Cardiac muscle cell (in vitro differentiated cells and primary cell): ENCODE results near the gene RBM5. TPM values are rescaled to one million over a fixed set of nuclear protein-coding genes. Genes with fewer than 3 reads are reported as not detected.

Source experiments
- DNase-seq, 2 donors: peaks; one replicate each; pipeline versions ENCODE4 v3.0.0 to v3.0.0-alpha.2; 2010 to 2017; ENCODE audit warnings: low read depth in 1 of 2, low spot score in 1 of 2
- H3K27ac ChIP-seq: fragments of 200-600 bp; sonication (generic); 2 replicates; pipeline ENCODE4 v1.5.1; 2016
- H3K27me3 ChIP-seq: fragments of 200-600 bp; sonication (generic); 2 replicates; pipeline ENCODE4 v1.6.0; 2016; ENCODE audit warnings: control low read depth
- H3K36me3 ChIP-seq: fragments of 200-600 bp; sonication (generic); 2 replicates; pipeline ENCODE4 v1.5.1; 2016; ENCODE audit warnings: control low read depth
- H3K4me1 ChIP-seq: fragments of 200-600 bp; sonication (generic); 2 replicates; pipeline ENCODE4 v1.8.1; 2017; ENCODE audit warnings: low read depth, mild to moderate bottlenecking, mixed run types
- H3K4me3 ChIP-seq: fragments of 200-600 bp; sonication (generic); 2 replicates; pipeline ENCODE4 v1.5.1; 2016; ENCODE audit warnings: mild to moderate bottlenecking
- H3K9me3 ChIP-seq: fragments of 200-600 bp; sonication (generic); 2 replicates; pipeline ENCODE4 v1.5.1; 2017; ENCODE audit warnings: low read depth, mild to moderate bottlenecking, control low read depth
- CTCF ChIP-seq: IDR thresholded peaks from 2 replicates; pipeline ENCODE4 v1.5.1; 2012; ENCODE audit warnings: low read depth, mild to moderate bottlenecking, low read length
- polyA plus RNA-seq: library from polyadenylated mRNA; unstranded; fragments of >200 nt; fragmentation: Nextera tagmentation; extraction: Ambion mirVana; gene quantifications from 2 replicates; pipeline ENCODE4 v1.2.1, GENCODE V29; 2016
- total RNA-seq: library from RNA; depleted of rRNA; stranded (reverse); fragments of >200 nt; gene quantifications from 2 replicates; pipeline ENCODE4 v1.2.3, GENCODE V29; 2016

RBM5 gene
- 189 and 439 TPM in 2 replicates for total RNA-seq
- polyA plus RNA-seq = 130 and 172 TPM in 2 replicates

DNA sequence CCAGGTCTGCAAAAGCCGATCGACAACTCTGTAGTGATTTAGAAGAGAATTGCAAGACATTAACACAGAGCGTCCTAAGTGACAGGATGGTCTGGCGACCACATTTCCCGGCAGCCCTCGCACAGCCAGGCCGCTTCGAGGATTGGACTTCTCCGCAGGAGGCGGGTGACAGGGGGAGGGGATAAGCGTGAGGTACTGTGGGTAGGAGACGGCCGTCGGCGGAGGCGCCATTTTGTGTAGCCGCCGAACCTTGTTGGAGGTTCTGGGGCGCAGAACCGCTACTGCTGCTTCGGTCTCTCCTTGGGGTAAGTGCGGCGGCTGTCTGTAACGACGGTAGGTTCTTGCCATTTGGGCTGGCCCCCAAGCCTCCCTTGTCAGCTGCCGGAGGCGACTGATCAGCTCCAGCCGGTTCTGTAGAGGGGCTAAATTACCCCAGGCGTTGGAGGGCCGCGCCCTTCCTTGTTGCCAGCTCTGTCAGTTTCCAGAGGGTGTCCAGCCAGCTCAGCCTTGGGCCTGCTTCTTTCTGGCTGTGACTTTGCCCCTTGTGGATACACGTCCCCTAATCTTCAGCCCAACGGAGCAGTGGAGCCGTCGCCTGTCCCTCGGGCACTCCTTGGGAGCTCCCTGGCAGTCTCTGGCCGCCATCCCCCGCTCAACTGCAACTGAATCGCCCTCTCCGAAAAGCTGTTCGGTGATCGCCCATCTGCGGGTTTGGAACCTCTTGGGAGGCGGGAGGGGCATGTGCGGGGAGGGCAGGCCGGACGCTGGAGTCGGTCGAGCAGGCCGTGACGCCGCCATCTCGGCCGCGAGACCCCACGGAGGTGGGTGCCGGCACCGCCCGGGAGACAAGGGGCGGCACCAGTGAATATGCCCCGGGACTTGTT lies at the start of gene RBM5:
TSS of gene RBM5 (plus strand) at position 195 of the 884 bp plus-strand sequence. CDS start 1,516 bp downstream, outside the sequence.
- Histone ChIP-seq H3K4me1 (peaks cover 12% of the 10 kb centered on the region), H3K9me3 (no peaks in the 10 kb centered on the region), H3K4me3 (peak within 1 kb of the TSS; percentile 97), H3K27ac (peak within 1 kb of the TSS; percentile 98), H3K36me3 (peaks cover 34% of the 10 kb centered on the region), H3K27me3 (no peaks in the 10 kb centered on the region)
- DNase-seq = peak; percentile 93 to 94
- no peak for TF ChIP-seq CTCF

GRCh38 chr3:50044976-50045375 lies 43.7 kb upstream of the RBM5 start:
- Histone ChIP-seq H3K27me3 (no peaks in the 10 kb centered on the region), H3K9me3 (no peaks in the 10 kb centered on the region), H3K36me3 (peaks cover 12% of the 10 kb centered on the region), H3K27ac (no peak overlapping the region), H3K4me1 (no peaks in the 10 kb centered on the region), H3K4me3 (no peak overlapping the region)
- no peak for TF ChIP-seq CTCF
- no peak for DNase-seq

GRCh38 chr3:50047426-50047825 lies 41.3 kb upstream of the RBM5 start:
- peaks cover 15% of the 10 kb centered on the region for H3K36me3 ChIP-seq

GRCh38 chr3:50050361-50050760 lies 38.4 kb upstream of the RBM5 start:
- Histone ChIP-seq H3K36me3 (peaks cover 24% of the 10 kb centered on the region), H3K4me3 (no peak overlapping the region), H3K4me1 (no peaks in the 10 kb centered on the region), H3K9me3 (no peaks in the 10 kb centered on the region), H3K27ac (no peak overlapping the region), H3K27me3 (no peaks in the 10 kb centered on the region)
- peak in 1 of 2 donors; percentile 82 for DNase-seq
- no peak for TF ChIP-seq CTCF

More at GRCh38 chr3:50047426-50047825, 41.3 kb upstream of the RBM5 start:
- Histone ChIP-seq H3K27ac (peak overlapping the region; percentile 56), H3K4me3 (no peak overlapping the region), H3K27me3 (no peaks in the 10 kb centered on the region), H3K9me3 (no peaks in the 10 kb centered on the region), H3K4me1 (no peaks in the 10 kb centered on the region)
- DNase-seq = no peak
- no peak for TF ChIP-seq CTCF

GRCh38 chr3:50057756-50058155 lies 31.0 kb upstream of the RBM5 start:
- no peak overlapping the region for H3K27ac ChIP-seq

More at GRCh38 chr3:50057756-50058155, 31.0 kb upstream of the RBM5 start:
- H3K9me3 ChIP-seq = no peaks in the 10 kb centered on the region
- H3K4me3 ChIP-seq = no peak overlapping the region
- no peak for DNase-seq
- H3K4me1 ChIP-seq = no peaks in the 10 kb centered on the region
- TF ChIP-seq CTCF = no peak
- no peaks in the 10 kb centered on the region for H3K27me3 ChIP-seq
- peaks cover 52% of the 10 kb centered on the region for H3K36me3 ChIP-seq
